NCI-H2227 treated with DMSO at 0.1 percent for 48 hours (cell line): ENCODE results near the gene RCAN1.
"Not testable (repeated sequence)": the region's sequence is repeated elsewhere in the genome, so short reads cannot be mapped to it uniquely, and the experiment has no call there.

Experiments
- DNase-seq: peaks from one replicate; lab custom pipeline; 2025; lab: John Stamatoyannopoulos, UW

The RCAN1 gene

DNA sequence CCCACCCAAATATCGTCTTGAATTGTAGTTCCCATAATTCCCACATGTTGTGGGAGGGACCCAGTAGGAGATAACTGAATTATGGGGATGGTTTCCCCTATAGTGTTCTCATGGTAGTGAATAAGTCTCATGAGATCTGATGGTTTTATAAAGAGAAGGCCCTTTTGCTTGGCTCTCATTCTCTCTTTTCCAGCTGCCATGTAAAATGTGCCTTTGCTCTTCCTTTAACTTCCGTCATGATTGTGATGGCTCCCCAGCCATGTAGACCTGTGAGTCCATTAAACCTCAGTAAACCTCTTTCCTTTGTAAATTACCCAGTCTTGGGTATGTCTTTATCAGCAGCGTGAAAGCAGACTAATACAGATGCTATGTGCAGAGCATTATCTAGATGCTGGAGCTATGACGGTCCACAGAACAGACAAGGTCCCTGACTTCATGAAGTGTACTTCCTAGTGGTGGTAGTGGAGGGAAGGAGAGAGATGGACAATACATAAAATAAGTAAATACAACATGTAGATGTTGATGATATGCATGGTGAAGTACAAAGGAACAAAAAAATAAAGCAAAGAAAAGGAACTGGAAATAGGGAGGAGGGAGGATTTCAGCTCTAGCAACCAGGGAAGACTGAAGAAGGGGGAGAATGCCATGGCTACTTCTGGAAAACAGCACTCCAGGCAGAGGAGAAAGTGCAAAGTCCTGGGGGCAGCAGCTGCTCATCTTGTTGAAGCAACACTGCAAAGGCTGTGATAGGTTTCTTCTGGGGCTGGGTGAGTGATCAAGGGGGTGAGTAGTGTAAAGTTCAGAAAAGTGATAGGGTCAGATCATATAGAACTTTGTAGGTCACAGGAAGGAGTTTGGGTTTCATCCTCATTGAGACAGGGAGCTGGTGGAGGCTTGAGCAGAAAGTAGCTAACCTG lies 6.8 kb upstream of the RCAN1 start:
- no peak for DNase-seq

DNA sequence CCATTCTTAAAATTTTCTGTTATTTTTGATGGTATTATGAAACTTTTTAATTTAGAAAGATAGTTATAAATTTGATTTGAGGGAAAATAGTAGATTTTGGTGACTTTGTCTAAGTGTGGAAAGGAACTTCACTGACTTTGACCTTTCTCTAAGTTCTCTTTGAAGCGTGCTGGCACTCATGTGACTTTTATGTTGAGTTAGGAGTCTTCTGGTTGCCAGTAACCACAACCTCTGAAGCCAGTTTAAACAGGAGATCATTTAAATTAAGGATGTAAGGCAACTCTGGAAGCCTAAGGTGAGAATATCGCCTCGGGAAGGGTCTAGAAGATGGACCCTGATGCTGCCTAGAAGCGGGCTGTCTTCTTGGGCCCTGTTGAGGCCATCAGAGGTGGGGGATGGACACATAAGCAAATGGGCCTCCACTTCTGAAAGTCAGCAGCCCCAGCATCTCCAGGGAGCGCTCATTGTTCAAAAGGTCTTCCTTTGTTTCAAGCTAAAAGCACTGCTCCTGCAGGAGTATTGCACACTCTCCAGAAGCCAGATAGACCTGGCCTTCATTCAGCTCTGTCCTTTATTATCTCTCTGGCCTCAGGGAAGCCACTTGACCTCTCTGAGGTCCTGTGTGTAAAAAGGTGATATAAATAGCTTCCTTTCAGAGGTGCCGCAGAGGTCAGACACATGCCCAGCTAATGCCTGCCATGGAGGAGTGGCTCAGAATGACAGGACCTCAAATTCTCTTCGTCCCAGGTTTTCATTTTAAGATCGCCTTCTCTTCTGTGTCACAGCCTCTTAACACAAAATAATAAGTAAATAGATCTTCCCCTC lies 5.1 kb upstream of the RCAN1 start:
- DNase-seq, result no peak

GRCh38 chr21:34618941-34619340 lies 4.0 kb upstream of the RCAN1 start:
- DNase-seq, result no peak

DNA sequence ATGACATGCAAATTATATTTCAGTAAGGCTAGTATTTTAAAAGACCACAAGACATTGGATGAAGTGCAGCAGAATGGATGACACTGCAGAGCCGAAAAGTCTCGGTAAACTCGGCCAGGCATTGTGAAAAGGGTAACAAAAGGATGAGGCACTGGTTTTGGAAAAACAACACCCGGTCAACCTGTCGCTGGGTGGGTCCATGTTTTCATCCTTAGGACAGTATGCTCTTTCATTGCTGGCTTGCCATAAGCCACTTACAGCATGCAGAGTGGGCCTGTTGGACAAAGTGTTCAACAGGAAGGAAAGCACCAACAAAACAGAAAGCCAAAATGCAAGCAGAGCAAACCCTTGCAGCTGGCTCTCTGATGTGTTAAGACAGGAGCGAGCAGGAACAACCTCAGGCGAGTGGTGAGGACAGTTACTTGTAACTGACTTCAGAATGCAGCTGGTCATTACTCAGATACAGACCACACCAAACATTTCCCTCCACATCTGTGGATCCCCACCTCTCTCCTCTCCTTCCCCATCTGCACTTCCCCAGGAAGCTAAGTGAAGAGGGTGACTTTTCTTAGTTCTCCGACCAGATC lies 2.9 kb upstream of the RCAN1 start:
- no peak for DNase-seq

- DNase-seq, result no peak
These were observed 538 bp upstream of the RCAN1 start for GRCh38 chr21:34615487-34615814.

DNA sequence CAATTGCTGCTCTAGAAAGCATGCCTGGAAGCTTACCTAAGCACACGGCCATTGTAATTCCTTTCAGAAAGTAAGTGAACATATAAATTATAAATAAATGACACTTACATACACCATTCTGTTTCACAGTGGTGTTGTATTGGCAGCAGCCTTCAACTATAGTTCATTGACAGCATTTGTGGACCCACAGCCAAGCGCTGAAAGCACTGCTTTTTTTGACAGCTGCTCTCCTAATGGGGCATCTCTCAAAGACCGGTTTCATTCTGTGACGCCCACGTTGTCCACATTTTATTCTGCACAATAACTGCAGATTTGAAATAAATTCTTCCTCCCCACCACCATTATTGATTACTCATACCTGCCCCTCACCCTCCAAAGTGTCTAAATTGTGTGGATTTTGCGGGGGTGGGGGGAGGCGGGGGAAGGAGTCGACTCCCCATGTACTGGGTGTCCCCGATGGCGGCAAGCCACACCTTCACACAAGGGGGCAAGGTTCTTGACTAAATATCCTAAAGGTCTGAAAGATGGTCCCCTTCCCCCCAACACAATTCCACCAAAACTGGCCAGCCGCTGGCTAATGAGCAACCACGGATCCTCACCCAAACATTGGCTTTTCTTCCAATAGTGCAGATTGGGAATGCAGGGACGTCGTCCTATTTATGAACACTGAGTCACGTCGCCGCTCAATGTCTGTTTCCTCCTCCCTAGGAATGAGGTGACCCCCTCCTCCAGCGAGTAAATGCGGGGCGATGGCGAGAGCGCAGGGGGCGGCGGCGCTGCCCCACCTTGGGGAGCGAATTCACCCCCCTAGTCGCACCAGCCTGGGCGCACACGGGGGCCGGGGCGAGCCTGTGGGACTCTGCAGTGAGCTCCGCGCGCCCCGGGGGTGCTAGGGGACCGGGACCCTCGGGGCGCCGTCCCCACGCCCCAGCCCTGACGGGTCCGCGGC lies 960 bp downstream of the RCAN1 start:
- DNase-seq, result no peak

GRCh38 chr21:34612557-34612956 lies 2.4 kb downstream of the RCAN1 start:
- DNase-seq, result no peak

DNA sequence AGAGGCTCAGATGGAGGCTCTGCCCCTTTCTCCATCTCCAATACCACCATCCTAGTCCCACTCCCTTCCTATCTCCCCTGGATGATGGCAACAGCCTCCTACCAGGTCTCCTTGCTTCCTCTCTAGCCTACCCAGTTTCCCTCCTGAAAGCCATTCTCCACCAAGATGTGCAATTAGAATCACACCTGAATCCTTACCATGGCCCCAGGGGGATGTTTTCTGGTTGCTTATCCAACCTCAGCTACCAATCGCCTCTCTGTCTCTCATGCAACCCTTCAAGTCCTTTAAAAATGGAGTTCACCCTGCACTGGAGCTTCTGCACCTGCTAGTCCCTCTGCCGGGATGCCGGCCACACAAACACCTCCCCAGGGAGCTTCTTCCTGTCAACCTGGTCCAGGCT lies 2.9 kb downstream of the RCAN1 start:
- DNase-seq, result no peak

- no peak for DNase-seq
These were observed 3.4 kb downstream of the RCAN1 start for GRCh38 chr21:34611528-34611927.

DNA sequence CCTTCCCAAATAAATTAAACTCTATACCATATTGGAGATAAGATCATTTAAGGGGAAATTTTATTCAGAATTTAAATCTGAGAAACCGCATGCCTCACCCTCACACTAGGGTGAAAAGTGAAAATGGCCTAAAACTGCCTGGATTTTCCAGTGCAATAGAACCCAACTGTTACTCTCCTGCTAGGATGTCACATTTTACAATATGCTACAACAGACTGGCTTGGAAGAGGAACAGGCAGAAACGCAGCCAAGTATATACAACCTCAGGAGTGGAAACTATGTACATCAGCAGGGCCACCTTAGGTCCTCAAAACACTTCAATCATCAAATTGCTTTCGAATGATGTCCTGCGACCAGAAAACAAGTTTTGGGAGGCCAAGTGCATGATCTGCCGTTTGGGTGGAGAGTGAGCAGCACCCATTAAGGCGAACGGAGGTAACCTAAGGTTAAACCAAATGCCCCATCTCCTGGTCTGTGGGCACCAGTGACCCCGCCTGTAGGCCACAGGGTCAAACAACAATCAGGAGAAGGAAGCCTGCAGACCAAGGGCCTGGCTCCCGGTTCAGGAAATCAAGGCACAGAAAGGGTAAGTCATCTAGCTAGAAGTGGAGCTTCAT lies 4.9 kb downstream of the RCAN1 start:
- no peak for DNase-seq

DNA sequence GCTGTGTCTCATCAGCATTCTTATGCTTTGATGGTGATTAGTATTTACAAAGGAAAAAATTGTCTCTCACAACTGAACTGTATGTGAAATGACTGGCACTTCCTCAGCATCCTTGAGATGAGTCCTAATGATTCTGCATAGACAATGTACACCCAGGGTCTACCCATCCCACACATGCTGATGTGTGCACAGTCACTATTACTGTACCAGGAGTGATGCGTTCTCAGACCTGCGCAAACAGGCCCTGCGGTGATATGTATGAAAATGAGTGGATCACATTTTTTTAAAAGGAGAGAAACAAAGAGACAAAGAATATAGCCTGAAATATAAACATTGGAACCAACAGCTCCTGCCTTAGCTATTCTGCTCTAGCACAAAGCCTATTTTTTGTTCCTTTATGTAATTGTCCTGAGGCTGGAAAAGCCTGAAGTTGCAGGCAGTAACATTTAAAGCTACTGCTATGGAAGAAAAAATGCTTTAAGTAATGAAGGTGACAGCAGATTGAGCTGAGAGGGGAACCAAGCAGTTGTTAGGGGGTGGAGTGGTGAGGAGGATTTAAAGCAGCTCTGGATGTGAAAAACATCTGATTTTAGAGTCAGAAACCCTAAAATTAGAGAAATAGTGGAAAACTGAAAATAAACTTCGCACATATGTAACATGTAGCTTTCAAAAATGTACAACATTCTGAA lies 5.5 kb downstream of the RCAN1 start:
- no peak for DNase-seq

GRCh38 chr21:34607376-34607775 lies 7.5 kb downstream of the RCAN1 start:
- not testable (repeated sequence) for DNase-seq

GRCh38 chr21:34606621-34607020 lies 8.3 kb downstream of the RCAN1 start:
- DNase-seq, result no peak

DNA sequence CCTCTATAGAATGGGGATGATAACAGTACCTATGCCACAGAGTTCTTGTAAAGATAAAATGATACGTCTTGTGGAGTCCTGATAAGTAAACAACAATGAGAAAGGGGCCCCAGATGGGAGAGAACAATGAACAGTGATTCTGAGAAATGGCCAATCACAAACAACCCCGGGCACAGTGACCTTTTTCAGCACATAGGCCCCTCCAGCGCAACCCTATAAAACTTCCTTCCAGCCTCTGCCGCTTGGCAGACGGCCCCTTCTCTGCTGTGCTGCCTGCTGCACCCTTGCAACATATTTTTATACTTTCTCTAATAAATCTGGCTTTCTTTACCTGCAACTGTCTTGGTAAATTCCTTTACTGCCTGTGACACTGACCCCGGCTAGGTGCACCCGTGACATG lies 8.9 kb downstream of the RCAN1 start:
- no peak for DNase-seq

GRCh38 chr21:34604956-34605355 lies 10.0 kb downstream of the RCAN1 start:
- not testable (repeated sequence) for DNase-seq

GRCh38 chr21:34604556-34604955 lies 10.4 kb downstream of the RCAN1 start:
- DNase-seq, result no peak

GRCh38 chr21:34603710-34604057 lies 11.2 kb downstream of the RCAN1 start:
- no peak for DNase-seq

GRCh38 chr21:34603002-34603709 lies 11.8 kb downstream of the RCAN1 start:
- peak; percentile 69 for DNase-seq

DNA sequence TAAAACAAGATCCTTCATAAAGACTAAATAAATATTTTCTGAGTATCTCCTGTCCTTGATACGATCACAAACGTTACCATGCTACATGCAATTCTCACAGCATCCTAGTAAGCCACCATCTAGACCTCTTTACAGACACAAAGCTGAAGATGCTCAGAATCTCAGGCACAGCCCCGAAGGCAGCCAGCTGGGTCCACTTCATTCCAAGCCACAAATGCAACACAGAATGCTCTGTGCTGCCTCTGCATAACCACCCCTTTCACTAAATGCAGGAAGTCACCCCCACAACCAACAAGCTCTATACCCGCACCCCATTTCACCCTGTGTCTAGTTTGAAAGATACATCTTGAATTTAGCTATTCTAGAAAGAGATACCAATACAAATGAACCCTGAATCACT lies 12.9 kb downstream of the RCAN1 start:
- DNase-seq, result no peak

GRCh38 chr21:34599534-34600101 lies 15.3 kb downstream of the RCAN1 start:
- no peak for DNase-seq
